ENCODE data around the gene ZNF780B. TPM values are rescaled to one million over a fixed set of nuclear protein-coding genes. Genes with fewer than 3 reads are reported as not detected.

The ZNF780B gene
- total RNA-seq, 1 experiment from 2014 or later: 31.9 TPM

GRCh38 chr19:39993605-39994004 lies 62.4 kb downstream of the ZNF780B start:
- no peak for TF ChIP-seq CTCF (conservative IDR thresholded peaks at IDR 0.05)
- H3K4me2 ChIP-seq (ENCODE audit: insufficient read depth, insufficient read length, low read length): no peak overlapping the region
- no peak overlapping the region for H3K18ac ChIP-seq (ENCODE audit: insufficient read length, low read depth, low read length)
- Mint-ChIP-seq H3K4me3 (no peak overlapping the region), H3K4me1 (peaks cover 10 to 18% of the 10 kb centered on the region in 2 experiments), H3K27ac (no peak overlapping the region), H3K36me3 (ENCODE audit: insufficient read depth in 1 of 3, low read depth in 3 of 3) (peaks cover 13 to 25% (median 19%) of the 10 kb centered on the region in 3 experiments), H3K9me3 (peaks cover 18 to 29% of the 10 kb centered on the region in 2 experiments), H3K27me3 (ENCODE audit: low read depth) (no peaks in the 10 kb centered on the region)
- H2BK12ac ChIP-seq (ENCODE audit: insufficient read length, low read depth, low read length): no peak overlapping the region
- no peak overlapping the region for H3K27ac ChIP-seq (ENCODE audit: insufficient read length, low read depth, low read length)
- no peak overlapping the region for H3T11ph ChIP-seq (ENCODE audit: low read length)
- no peak overlapping the region for H2BK15ac ChIP-seq (ENCODE audit: low read depth, low read length)
- H3K4me1 ChIP-seq (ENCODE audit: insufficient read depth, low read length): no peaks in the 10 kb centered on the region
- no peak overlapping the region for H2BK120ac ChIP-seq (ENCODE audit: low read depth, low read length, poor library complexity, severe bottlenecking)
- H3K23me2 ChIP-seq (ENCODE audit: insufficient read length, low read depth, low read length, poor library complexity, severe bottlenecking): peaks cover 4% of the 10 kb centered on the region
- no peak overlapping the region for H2BK5ac ChIP-seq (ENCODE audit: insufficient read length, low read length)
- H2BK20ac ChIP-seq (ENCODE audit: low read depth, low read length, poor library complexity, severe bottlenecking): no peak overlapping the region
- H2AFZ ChIP-seq (ENCODE audit: low read length): no peak overlapping the region
- no CpG with 5 or more reads among the region's 1 CpG for WGBS (ENCODE audit: extremely low coverage, insufficient read length, low lambda C conversion rate)
- H3K9me3 ChIP-seq (ENCODE audit: control insufficient read depth, low read depth, low read length): peaks cover 11% of the 10 kb centered on the region
- no peaks in the 10 kb centered on the region for H3K27me3 ChIP-seq (ENCODE audit: insufficient read depth, low read length)
- no peak overlapping the region for H4K8ac ChIP-seq (replicated peaks; ENCODE audit: insufficient read length, low read depth, low read length)
- no peaks in the 10 kb centered on the region for H4K20me1 ChIP-seq (ENCODE audit: control insufficient read depth, insufficient read depth, insufficient read length)
- no peaks in the 10 kb centered on the region for H3K79me1 ChIP-seq (ENCODE audit: insufficient read depth, low read depth, low read length, poor library complexity, severe bottlenecking)
- H4K91ac ChIP-seq (ENCODE audit: insufficient read length, low read depth, low read length): no peak overlapping the region
- peaks cover 4% of the 10 kb centered on the region; the same call in 1 of the 2 replicates for H3K79me2 ChIP-seq (ENCODE audit: insufficient read depth, low read length)
- H3K4ac ChIP-seq (ENCODE audit: low read depth, low read length): no peak overlapping the region
- no peak overlapping the region for H3K14ac ChIP-seq (ENCODE audit: insufficient read depth, low read length)
- no peak overlapping the region for H2AK5ac ChIP-seq (ENCODE audit: insufficient read length, low read length)
- no peak overlapping the region for H4K5ac ChIP-seq (ENCODE audit: insufficient read length, low read depth, low read length)
- H3K56ac ChIP-seq (ENCODE audit: insufficient read length, low read depth, low read length): no peak overlapping the region
- no peak for DNase-seq
- no peak overlapping the region for H3K23ac ChIP-seq (ENCODE audit: insufficient read length, low read depth, low read length)
- H3K9ac ChIP-seq (ENCODE audit: extremely low read depth, insufficient read length, low read length): no peak overlapping the region
